ENCODE measurements around the gene CPA4.
"Not testable (repeated sequence)": the region's sequence is repeated elsewhere in the genome, so short reads cannot be mapped to it uniquely, and the experiment has no call there.

Gene CPA4

GRCh38 chr7:130303551-130303950, 10.6 kb downstream of the CPA4 start:
- DNase-seq, result no peak

- no peak for DNase-seq
These were observed 11.0 kb downstream of the CPA4 start for GRCh38 chr7:130303982-130304381.

GRCh38 chr7:130304878-130305277, 11.9 kb downstream of the CPA4 start:
- DNase-seq, result no peak

GRCh38 chr7:130305433-130306042, 12.6 kb downstream of the CPA4 start:
- DNase-seq, result no peak

- DNase-seq, result no peak
These were observed 17.0 kb downstream of the CPA4 start for GRCh38 chr7:130309986-130310385.

- no peak for DNase-seq
These were observed 21.3 kb downstream of the CPA4 start for GRCh38 chr7:130314305-130314704.

- no peak for DNase-seq
These were observed 26.6 kb downstream of the CPA4 start for GRCh38 chr7:130319541-130319940.

GRCh38 chr7:130321542-130322229, 28.7 kb downstream of the CPA4 start:
- not testable (repeated sequence) for DNase-seq

- peak; percentile 45 for DNase-seq
These were observed 29.7 kb downstream of the CPA4 start for GRCh38 chr7:130322615-130323014.

- no peak for DNase-seq
These were observed 31.5 kb downstream of the CPA4 start for GRCh38 chr7:130324306-130324943.

GRCh38 chr7:130329681-130330080, 36.7 kb downstream of the CPA4 start:
- DNase-seq, result peak; percentile 10

GRCh38 chr7:130332259-130333053, 39.5 kb downstream of the CPA4 start:
- no peak for DNase-seq

GRCh38 chr7:130333832-130334231, 40.9 kb downstream of the CPA4 start:
- no peak for DNase-seq

GRCh38 chr7:130334274-130334673, 41.3 kb downstream of the CPA4 start:
- DNase-seq, result no peak

GRCh38 chr7:130337410-130337971, 44.5 kb downstream of the CPA4 start:
- DNase-seq, result no peak

GRCh38 chr7:130338233-130338632, 45.3 kb downstream of the CPA4 start:
- DNase-seq, result no peak

GRCh38 chr7:130341882-130342281, 48.9 kb downstream of the CPA4 start:
- no peak for DNase-seq

- no peak for DNase-seq
These were observed 49.9 kb downstream of the CPA4 start for GRCh38 chr7:130342701-130343380.

GRCh38 chr7:130344271-130344866, 51.4 kb downstream of the CPA4 start, which contains the start of gene CPA5:
Gene CPA5 (plus strand): TSS chr7:130344816. CDS start chr7:130346486, 1,670 bp downstream.
- DNase-seq, result no peak

- peak; percentile 71 for DNase-seq
These were observed 52.2 kb downstream of the CPA4 start for GRCh38 chr7:130345136-130345535.

- DNase-seq, result no peak
These were observed 52.8 kb downstream of the CPA4 start for GRCh38 chr7:130345725-130346124.
